ENCODE data around the gene USP3.

Gene USP3

GRCh38 chr15:63469190-63469589 lies 35.2 kb upstream of the USP3 start:
- Histone ChIP-seq H3K4me2 (ENCODE audit: low read length) (no peak overlapping the region), H3K79me2 (ENCODE audit: control insufficient read depth, low read length) (no peaks in the 10 kb centered on the region), H3K36me3 (ENCODE audit: control insufficient read depth, low read length) (no peaks in the 10 kb centered on the region), H3K27ac (ENCODE audit: low read depth, low read length) (no peak overlapping the region), H3K9me2 (replicated peaks; ENCODE audit: control insufficient read depth, low read length) (no peaks in the 10 kb centered on the region), H3K4me1 (ENCODE audit: control insufficient read depth, low read length) (peaks cover 17% of the 10 kb centered on the region), H3K4me3 (ENCODE audit: low read length) (no peak overlapping the region), H3F3A (ENCODE audit: control insufficient read depth, insufficient read depth) (peaks cover 6% of the 10 kb centered on the region; the same call in 1 of the 2 replicates), H4K20me1 (ENCODE audit: control insufficient read depth, insufficient read depth, low read depth, low read length) (no peaks in the 10 kb centered on the region), H3K9me3 (ENCODE audit: control insufficient read depth, insufficient read depth, low read length) (no peaks in the 10 kb centered on the region), H3K27me3 (ENCODE audit: control insufficient read depth, low read length) (peaks cover 7% of the 10 kb centered on the region; the same call in 1 of the 2 replicates)
- no peak for TF ChIP-seq CTCF (IDR thresholded peaks at IDR 0.05; ENCODE audit: low read depth, low read length, poor library complexity, severe bottlenecking)
- no peak for TF ChIP-seq EZH2phosphoT487 (IDR thresholded peaks at IDR 0.05; ENCODE audit: borderline replicate concordance, low read length)

GRCh38 chr15:63469984-63470383 lies 34.4 kb upstream of the USP3 start:
- Histone ChIP-seq H3K4me2 (ENCODE audit: low read length) (no peak overlapping the region), H3K9me3 (ENCODE audit: control insufficient read depth, insufficient read depth, low read length) (no peaks in the 10 kb centered on the region), H3F3A (ENCODE audit: control insufficient read depth, insufficient read depth) (peaks cover 8% of the 10 kb centered on the region; the same call in 1 of the 2 replicates), H3K27ac (ENCODE audit: low read depth, low read length) (no peak overlapping the region), H3K4me3 (ENCODE audit: low read length) (no peak overlapping the region), H4K20me1 (ENCODE audit: control insufficient read depth, insufficient read depth, low read depth, low read length) (no peaks in the 10 kb centered on the region), H3K79me2 (ENCODE audit: control insufficient read depth, low read length) (no peaks in the 10 kb centered on the region), H3K4me1 (ENCODE audit: control insufficient read depth, low read length) (peaks cover 25% of the 10 kb centered on the region), H3K9me2 (replicated peaks; ENCODE audit: control insufficient read depth, low read length) (no peaks in the 10 kb centered on the region), H3K27me3 (ENCODE audit: control insufficient read depth, low read length) (peaks cover 7% of the 10 kb centered on the region; the same call in 1 of the 2 replicates), H3K36me3 (ENCODE audit: control insufficient read depth, low read length) (no peaks in the 10 kb centered on the region)
- TF ChIP-seq CTCF (IDR thresholded peaks at IDR 0.05; ENCODE audit: low read depth, low read length, poor library complexity, severe bottlenecking): no peak

- Histone ChIP-seq H3K9me3 (ENCODE audit: control insufficient read depth, insufficient read depth, low read length) (no peaks in the 10 kb centered on the region), H3K4me1 (ENCODE audit: control insufficient read depth, low read length) (peaks cover 42% of the 10 kb centered on the region), H3K27ac (ENCODE audit: low read depth, low read length) (no peak overlapping the region), H3K79me2 (ENCODE audit: control insufficient read depth, low read length) (no peaks in the 10 kb centered on the region), H3F3A (ENCODE audit: control insufficient read depth, insufficient read depth) (peaks cover 6% of the 10 kb centered on the region; the same call in 1 of the 2 replicates), H3K27me3 (ENCODE audit: control insufficient read depth, low read length) (peaks cover 7% of the 10 kb centered on the region; the same call in 1 of the 2 replicates), H3K4me3 (ENCODE audit: low read length) (no peak overlapping the region), H3K4me2 (ENCODE audit: low read length) (no peak overlapping the region), H3K36me3 (ENCODE audit: control insufficient read depth, low read length) (no peaks in the 10 kb centered on the region), H3K9me2 (replicated peaks; ENCODE audit: control insufficient read depth, low read length) (no peaks in the 10 kb centered on the region), H4K20me1 (ENCODE audit: control insufficient read depth, insufficient read depth, low read depth, low read length) (no peaks in the 10 kb centered on the region)
- TF ChIP-seq CTCF (IDR thresholded peaks at IDR 0.05; ENCODE audit: low read depth, low read length, poor library complexity, severe bottlenecking) (no peak), EZH2phosphoT487 (IDR thresholded peaks at IDR 0.05; ENCODE audit: borderline replicate concordance, low read length) (no peak)
Observed at GRCh38 chr15:63473007-63473748, 31.2 kb upstream of the USP3 start.

Data from DOHH2 (cell line).